Suprapubic skin (tissue), 3 donors: Measurements from ENCODE around the gene NAALAD2.

Experiments
- POLR2AphosphoS5 ChIP-seq, 3 donors: sonication (generic); formaldehyde crosslinking; IDR thresholded peaks; one replicate each; pipeline ENCODE4 v1.6.1; 2017; ENCODE audit warnings: antibody characterized with exemption in 3 of 3
- TF ChIP-seq, protein P1 (sequence below), 2 donors: fragments of 200-600 bp in 1 of 2; fragments of 450-650 bp in 1 of 2; sonication (generic) in 1 of 2; IDR thresholded peaks; one replicate each; pipeline ENCODE4 v1.5.1; 2016 to 2019; ENCODE audit warnings: antibody characterized with exemption in 2 of 2, mild to moderate bottlenecking in 1 of 2, moderate library complexity in 1 of 2

DNA sequence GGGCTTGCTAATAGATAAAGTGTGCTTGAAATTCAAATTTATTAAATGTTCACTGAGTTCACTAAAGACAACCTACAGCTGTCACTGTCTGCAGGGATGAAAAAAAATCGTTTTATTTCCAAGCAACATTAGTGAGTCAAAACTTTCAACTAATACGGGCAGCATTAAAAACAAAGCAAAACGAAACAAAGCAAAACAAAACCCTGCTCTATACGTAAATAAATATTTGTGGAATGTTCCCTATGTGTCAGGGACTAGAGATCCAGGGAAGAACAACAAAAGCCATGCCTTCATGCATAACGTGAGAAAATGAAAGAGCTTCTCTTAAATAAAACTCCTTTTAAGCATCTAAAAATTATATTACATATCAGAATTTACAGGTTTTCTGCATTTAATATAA, 553 bp downstream of the NAALAD2 start:
- no peak for TF ChIP-seq POLR2AphosphoS5 (IDR thresholded peaks at IDR 0.05)
- TF ChIP-seq, protein P1, sequence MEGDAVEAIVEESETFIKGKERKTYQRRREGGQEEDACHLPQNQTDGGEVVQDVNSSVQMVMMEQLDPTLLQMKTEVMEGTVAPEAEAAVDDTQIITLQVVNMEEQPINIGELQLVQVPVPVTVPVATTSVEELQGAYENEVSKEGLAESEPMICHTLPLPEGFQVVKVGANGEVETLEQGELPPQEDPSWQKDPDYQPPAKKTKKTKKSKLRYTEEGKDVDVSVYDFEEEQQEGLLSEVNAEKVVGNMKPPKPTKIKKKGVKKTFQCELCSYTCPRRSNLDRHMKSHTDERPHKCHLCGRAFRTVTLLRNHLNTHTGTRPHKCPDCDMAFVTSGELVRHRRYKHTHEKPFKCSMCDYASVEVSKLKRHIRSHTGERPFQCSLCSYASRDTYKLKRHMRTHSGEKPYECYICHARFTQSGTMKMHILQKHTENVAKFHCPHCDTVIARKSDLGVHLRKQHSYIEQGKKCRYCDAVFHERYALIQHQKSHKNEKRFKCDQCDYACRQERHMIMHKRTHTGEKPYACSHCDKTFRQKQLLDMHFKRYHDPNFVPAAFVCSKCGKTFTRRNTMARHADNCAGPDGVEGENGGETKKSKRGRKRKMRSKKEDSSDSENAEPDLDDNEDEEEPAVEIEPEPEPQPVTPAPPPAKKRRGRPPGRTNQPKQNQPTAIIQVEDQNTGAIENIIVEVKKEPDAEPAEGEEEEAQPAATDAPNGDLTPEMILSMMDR (IDR thresholded peaks at IDR 0.05), result no peak
